ENCODE data around the gene BACH1. TPM values are rescaled to one million over a fixed set of nuclear protein-coding genes. Genes with fewer than 3 reads are reported as not detected.

BACH1 gene
- total and polyA plus RNA-seq, 11 donors = 5.3 to 83.4 (median 36.7) TPM

DNA sequence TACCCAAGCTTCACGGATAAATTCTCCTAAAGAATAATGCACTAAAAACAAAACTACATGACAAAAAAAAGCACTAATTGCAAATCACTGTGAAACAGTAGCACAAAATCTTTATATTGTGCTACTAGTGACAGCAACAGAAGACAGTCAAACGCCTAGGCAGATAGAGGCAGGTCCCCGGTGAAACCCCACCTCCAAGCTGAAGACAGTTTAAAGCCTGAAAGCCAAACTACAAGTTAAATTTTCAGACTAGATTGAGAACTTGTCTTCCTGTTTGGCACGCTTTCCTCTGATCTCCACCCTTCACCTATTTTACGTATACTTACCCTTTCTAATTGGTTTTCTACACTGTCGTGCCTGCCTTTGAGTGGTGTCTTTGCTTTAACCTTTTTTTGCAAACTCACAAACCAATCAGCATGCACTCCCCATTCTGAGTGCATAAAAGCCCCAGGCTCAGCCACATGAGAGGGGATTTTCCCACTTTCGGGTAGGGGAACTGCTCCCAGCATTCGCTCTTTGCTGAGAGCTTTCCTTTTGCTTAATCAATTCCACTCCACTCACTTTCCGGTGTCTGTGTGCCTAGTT lies 3.6 kb upstream of the BACH1 start:
- Histone ChIP-seq H3K36me3 (no peaks in the 10 kb centered on the region), H3K9me3 (no peaks in the 10 kb centered on the region), H3K4me1 (peaks cover 0 to 27% (median 6%) of the 10 kb centered on the region in 12 donors), H3K4me3 (no peak overlapping the region), H3K27me3 (no peaks in the 10 kb centered on the region), H3K27ac (no peak overlapping the region)
- 91 to 94% (median 92%) methylated on average over 9 of the region's 9 CpGs for WGBS, 4 donors
- ATAC-seq = no peak
- intact Hi-C loops (cut with DNase I) = loop anchor here in 4 of 10 donors (5.0 to 10.0 kb wide), 6 partner anchors 37 to 218 kb away; no protein-coding TSS in a partner anchor
- no peak for TF ChIP-seq CTCF (IDR thresholded peaks at IDR 0.05)
- TF ChIP-seq POLR2A (IDR thresholded peaks at IDR 0.05) = no peak
- DNase-seq = no peak

DNA sequence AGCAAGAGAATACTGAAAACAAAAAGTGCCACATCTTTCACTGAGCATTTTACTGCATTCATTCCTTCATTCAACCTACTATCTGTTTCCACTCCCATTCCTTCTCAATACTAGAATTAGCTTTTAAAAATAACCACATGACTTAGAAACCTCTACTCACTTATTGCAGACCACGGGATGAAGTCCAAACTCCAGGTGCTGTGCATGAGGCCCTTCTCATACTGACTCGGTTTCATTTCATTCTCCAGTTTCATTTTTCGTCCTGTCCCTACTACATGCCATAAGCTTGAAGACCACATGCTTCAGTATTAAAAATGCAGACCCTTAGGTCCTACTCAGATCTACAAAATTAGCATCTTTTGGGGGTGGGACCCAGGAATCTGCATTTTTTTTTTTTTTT lies 2.3 kb upstream of the BACH1 start:
- Histone ChIP-seq H3K4me3 (no peak overlapping the region), H3K27ac (no peak overlapping the region), H3K9me3 (no peaks in the 10 kb centered on the region), H3K4me1 (peaks cover 0 to 35% (median 19%) of the 10 kb centered on the region in 12 donors), H3K27me3 (no peaks in the 10 kb centered on the region), H3K36me3 (no peaks in the 10 kb centered on the region)
- ATAC-seq (no peak), DNase-seq (no peak)
- WGBS, 4 donors = 87 to 95% (median 91%) methylated on average over 3 of the region's 3 CpGs
- TF ChIP-seq CTCF (IDR thresholded peaks at IDR 0.05) = no peak
- no peak for TF ChIP-seq POLR2A (IDR thresholded peaks at IDR 0.05)
- intact Hi-C loops (cut with DNase I) = loop anchor here in 4 of 10 donors (5.0 to 10.0 kb wide), 6 partner anchors 36 to 219 kb away; no protein-coding TSS in a partner anchor

DNA sequence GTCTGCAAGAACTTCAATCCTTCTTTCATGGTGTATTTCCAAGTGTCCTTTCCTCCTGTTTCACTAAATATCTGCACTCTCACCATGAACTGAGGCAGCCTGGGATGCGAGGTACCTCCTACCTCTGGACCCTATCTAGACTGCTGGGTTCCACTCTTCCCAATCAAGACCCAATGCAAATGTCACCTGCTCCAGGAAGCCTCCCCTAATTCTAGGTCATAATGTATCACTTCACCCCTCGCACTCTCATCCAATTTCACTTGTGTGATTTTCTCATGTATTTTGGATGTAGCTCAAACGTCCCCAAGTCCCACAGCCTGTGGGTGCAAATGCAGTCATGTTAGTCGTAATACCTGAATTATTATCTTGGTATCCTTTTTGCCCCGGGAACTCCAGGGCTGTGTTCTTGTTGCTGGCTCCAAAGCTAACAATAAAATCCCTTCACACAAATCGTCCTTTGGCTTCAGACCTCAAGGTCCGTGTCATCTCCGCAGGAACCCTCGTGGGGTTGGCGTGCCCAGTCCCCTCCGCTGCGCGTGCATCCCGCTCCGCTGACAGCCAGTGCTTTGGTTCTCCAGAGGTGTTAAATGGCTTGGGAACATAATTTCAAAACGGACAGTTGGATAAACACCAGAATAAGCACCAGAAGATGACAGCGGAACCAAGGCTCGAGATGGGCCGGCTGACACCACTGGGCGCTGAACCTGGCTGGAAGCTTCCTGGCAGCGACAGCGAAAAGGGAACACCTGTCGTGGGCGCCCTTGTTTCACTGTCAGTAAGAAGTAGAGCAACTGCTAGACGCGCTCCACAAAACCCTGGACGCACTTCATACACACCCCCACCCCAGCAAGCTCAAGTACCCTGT lies 1.0 kb upstream of the BACH1 start:
- no peaks in the 10 kb centered on the region for H3K27me3 ChIP-seq
- DNase-seq (no peak), ATAC-seq (no peak)
- TF ChIP-seq CTCF (IDR thresholded peaks at IDR 0.05) (no peak), POLR2A (IDR thresholded peaks at IDR 0.05) (no peak)
- peak overlapping the region in 10 of 12 donors; percentile 83 to 99 (median 94) for H3K27ac ChIP-seq
- peak overlapping the region in 11 of 12 donors; percentile 52 to 98 (median 80) for H3K4me3 ChIP-seq
- no peaks in the 10 kb centered on the region for H3K9me3 ChIP-seq
- no peaks in the 10 kb centered on the region for H3K36me3 ChIP-seq
- peaks cover 4 to 47% (median 31%) of the 10 kb centered on the region in 12 donors for H3K4me1 ChIP-seq
- 81 to 85% (median 83%) methylated on average over 24 to 27 of the region's 27 CpGs for WGBS, 4 donors
- intact Hi-C loops (cut with DNase I) = loop anchor here in 4 of 10 donors (5.0 to 10.0 kb wide), 6 partner anchors 35 to 220 kb away; no protein-coding TSS in a partner anchor
